Activated T-helper 9 cell treated with anti-CD3 and anti-CD28 coated beads, Interleukin-2, amount 50 U/mL, for 16 hours (primary cell): ENCODE results near the gene RPH3AL.
"Not testable (repeated sequence)": the region's sequence is repeated elsewhere in the genome, so short reads cannot be mapped to it uniquely, and the experiment has no call there.

Experiments used
- DNase-seq: peaks from one replicate; pipeline ENCODE4 v3.0.0-alpha.2; 2020; ENCODE audit warnings: low read depth

RPH3AL gene

GRCh38 chr17:379531-380465 is 27.2 kb upstream of the RPH3AL start:
- DNase-seq: no peak

- DNase-seq: no peak
Measured at GRCh38 chr17:378068-378467, 25.5 kb upstream of the RPH3AL start.

GRCh38 chr17:376936-377863 is 24.6 kb upstream of the RPH3AL start:
- DNase-seq: no peak

- DNase-seq: no peak
Measured at GRCh38 chr17:373613-374230, 21.1 kb upstream of the RPH3AL start.

- no peak for DNase-seq
Measured at GRCh38 chr17:372157-373152, 19.8 kb upstream of the RPH3AL start.

GRCh38 chr17:371583-371982 is 19.0 kb upstream of the RPH3AL start:
- DNase-seq: no peak

- DNase-seq: not testable (repeated sequence)
Measured at GRCh38 chr17:367656-368055, 15.0 kb upstream of the RPH3AL start.

GRCh38 chr17:366657-367615 is 14.3 kb upstream of the RPH3AL start:
- DNase-seq: not testable (repeated sequence)

GRCh38 chr17:364766-365165 is 12.2 kb upstream of the RPH3AL start:
- DNase-seq: no peak

- no peak for DNase-seq
Measured at GRCh38 chr17:364308-364707, 11.7 kb upstream of the RPH3AL start.

- no peak for DNase-seq
Measured at GRCh38 chr17:362721-363120, 10.1 kb upstream of the RPH3AL start.

GRCh38 chr17:360092-360750 is 7.6 kb upstream of the RPH3AL start:
- DNase-seq: no peak

GRCh38 chr17:358491-359151 is 6.0 kb upstream of the RPH3AL start:
- DNase-seq: no peak

GRCh38 chr17:357644-358043 is 5.0 kb upstream of the RPH3AL start:
- no peak for DNase-seq

- no peak for DNase-seq
Measured at GRCh38 chr17:356671-357434, 4.2 kb upstream of the RPH3AL start.

GRCh38 chr17:354651-355556 is 2.3 kb upstream of the RPH3AL start:
- no peak for DNase-seq

GRCh38 chr17:353838-354234 is 1.2 kb upstream of the RPH3AL start:
- no peak for DNase-seq
